Measurements from ENCODE around the gene PHACTR1.

PHACTR1 gene

GRCh38 chr6:12865117-12865516, 148.6 kb downstream of the PHACTR1 start:
- Histone ChIP-seq H4K20me1 (ENCODE audit: insufficient read depth, low read length) (no peaks in the 10 kb centered on the region), H3K27ac (ENCODE audit: low read length) (no peak overlapping the region), H3K4me1 (ENCODE audit: low read length) (no peaks in the 10 kb centered on the region), H3K4me3 (ENCODE audit: low read length) (no peak overlapping the region), H3K27me3 (ENCODE audit: low read depth, low read length) (peaks cover 10% of the 10 kb centered on the region; the same call in 1 of the 2 replicates), H3K36me3 (replicated peaks; ENCODE audit: low read depth, low read length) (no peaks in the 10 kb centered on the region), H3K4me2 (ENCODE audit: low read length) (no peak overlapping the region), H3K9ac (ENCODE audit: low read length) (no peak overlapping the region), H2AFZ (ENCODE audit: low read depth, low read length) (no peak overlapping the region), H3K9me3 (ENCODE audit: insufficient read depth, low read length) (no peaks in the 10 kb centered on the region), H3K79me2 (ENCODE audit: low read length) (no peaks in the 10 kb centered on the region)
- no peak for TF ChIP-seq EZH2phosphoT487 (IDR thresholded peaks at IDR 0.05; ENCODE audit: low read depth)
- no peak for TF ChIP-seq CTCF (IDR thresholded peaks at IDR 0.05; ENCODE audit: low read depth, low read length)

DNA sequence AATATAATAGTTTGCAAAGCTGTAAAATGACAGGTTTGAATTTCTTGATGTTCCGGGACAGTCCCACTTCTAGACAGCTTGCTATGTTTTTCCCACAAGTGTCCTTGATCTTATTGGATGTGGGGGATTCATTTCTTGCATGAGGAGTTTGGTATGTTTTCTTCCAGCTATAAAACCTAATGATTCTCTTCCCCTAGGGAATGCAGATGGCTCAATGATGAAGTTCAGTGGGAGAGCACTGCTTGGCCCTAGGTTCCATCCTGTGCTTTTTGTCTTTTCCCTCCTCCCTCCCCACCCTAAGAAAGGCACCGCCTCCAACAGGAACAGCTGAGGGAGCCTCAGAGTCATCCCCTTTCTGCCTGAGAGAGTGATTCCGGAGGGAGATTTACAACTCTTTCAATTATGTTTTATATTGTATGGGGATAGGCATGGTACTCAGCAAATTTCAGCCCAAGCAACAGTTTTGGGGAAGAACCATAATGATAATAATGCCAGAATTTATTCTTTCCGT, 149.2 kb downstream of the PHACTR1 start:
- no peaks in the 10 kb centered on the region for H3K9me3 ChIP-seq (ENCODE audit: insufficient read depth, low read length)
- H3K27ac ChIP-seq (ENCODE audit: low read length) = no peak overlapping the region
- TF ChIP-seq CTCF (IDR thresholded peaks at IDR 0.05; ENCODE audit: low read depth, low read length) (no peak), EZH2phosphoT487 (IDR thresholded peaks at IDR 0.05; ENCODE audit: low read depth) (no peak)
- H3K79me2 ChIP-seq (ENCODE audit: low read length) = no peaks in the 10 kb centered on the region
- no peaks in the 10 kb centered on the region for H3K36me3 ChIP-seq (replicated peaks; ENCODE audit: low read depth, low read length)
- H3K4me1 ChIP-seq (ENCODE audit: low read length) = no peaks in the 10 kb centered on the region
- no peak overlapping the region for H2AFZ ChIP-seq (ENCODE audit: low read depth, low read length)
- no peak overlapping the region for H3K9ac ChIP-seq (ENCODE audit: low read length)
- no peaks in the 10 kb centered on the region for H4K20me1 ChIP-seq (ENCODE audit: insufficient read depth, low read length)
- no peak overlapping the region for H3K4me2 ChIP-seq (ENCODE audit: low read length)
- H3K27me3 ChIP-seq (ENCODE audit: low read depth, low read length) = peaks cover 10% of the 10 kb centered on the region; the same call in 1 of the 2 replicates
- no peak overlapping the region for H3K4me3 ChIP-seq (ENCODE audit: low read length)

GRCh38 chr6:12866422-12867029, 150.0 kb downstream of the PHACTR1 start:
- no peak overlapping the region for H3K9ac ChIP-seq (ENCODE audit: low read length)

More at GRCh38 chr6:12866422-12867029, 150.0 kb downstream of the PHACTR1 start:
- Histone ChIP-seq H4K20me1 (ENCODE audit: insufficient read depth, low read length) (no peaks in the 10 kb centered on the region), H3K4me3 (ENCODE audit: low read length) (no peak overlapping the region), H3K4me1 (ENCODE audit: low read length) (no peaks in the 10 kb centered on the region), H3K36me3 (replicated peaks; ENCODE audit: low read depth, low read length) (no peaks in the 10 kb centered on the region), H2AFZ (ENCODE audit: low read depth, low read length) (no peak overlapping the region), H3K27ac (ENCODE audit: low read length) (no peak overlapping the region), H3K27me3 (ENCODE audit: low read depth, low read length) (peaks cover 10% of the 10 kb centered on the region; the same call in 1 of the 2 replicates), H3K9me3 (ENCODE audit: insufficient read depth, low read length) (no peaks in the 10 kb centered on the region), H3K79me2 (ENCODE audit: low read length) (no peaks in the 10 kb centered on the region), H3K4me2 (ENCODE audit: low read length) (no peak overlapping the region)
- no peak for TF ChIP-seq EZH2phosphoT487 (IDR thresholded peaks at IDR 0.05; ENCODE audit: low read depth)
- no peak for TF ChIP-seq CTCF (IDR thresholded peaks at IDR 0.05; ENCODE audit: low read depth, low read length)

All from OCI-LY3 (cell line).